Fibroblast of lung (primary cell): ENCODE results near the gene GNAT3. TPM values are rescaled to one million over a fixed set of nuclear protein-coding genes. Genes with fewer than 3 reads are reported as not detected.

Experiments
- DNase-seq, 2 donors: peaks; one replicate each; pipeline versions ENCODE4 v3.0.0 to v3.0.0-alpha.2; 2010; ENCODE audit warnings: low read depth in 2 of 2
- H2AFZ ChIP-seq: 2 replicates; pipeline ENCODE4 v1.5.1; 2012; ENCODE audit warnings: low read length, control low read depth, inconsistent platforms
- H3K27ac ChIP-seq: 2 replicates; pipeline ENCODE4 v1.5.1; 2011; ENCODE audit warnings: low read length, control low read depth; ENCODE audit not compliant: insufficient read depth
- H3K27me3 ChIP-seq: 2 replicates; pipeline ENCODE4 v1.5.1; 2011; ENCODE audit warnings: mild to moderate bottlenecking, low read length; ENCODE audit not compliant: control insufficient read depth, insufficient read depth
- H3K36me3 ChIP-seq: 2 replicates; pipeline ENCODE4 v1.5.1; 2011; ENCODE audit warnings: low read length; ENCODE audit not compliant: control insufficient read depth, insufficient read depth
- H3K4me1 ChIP-seq: 2 replicates; pipeline ENCODE4 v1.5.1; 2011; ENCODE audit warnings: low read length; ENCODE audit not compliant: control insufficient read depth, insufficient read depth; ENCODE audit errors: extremely low read depth
- H3K4me2 ChIP-seq: 2 replicates; pipeline ENCODE4 v1.5.1; 2011; ENCODE audit warnings: low read length, control low read depth; ENCODE audit not compliant: insufficient read depth; ENCODE audit errors: extremely low read depth
- H3K4me3 ChIP-seq, 4 experiments: fragments of 200-600 bp in 1 of 4; sonication (generic) in 1 of 4; replicated peaks in 1 of 4; 2 replicates each; pipeline ENCODE4 v1.5.1; 2011 to 2016; ENCODE audit warnings: low read length in 4 of 4, low read depth in 3 of 4, mild to moderate bottlenecking in 3 of 4, control low read depth in 2 of 4, inconsistent platforms in 1 of 4, mixed read lengths in 1 of 4; ENCODE audit not compliant: insufficient read depth in 1 of 4; ENCODE audit errors: control extremely low read depth in 1 of 4
- H3K79me2 ChIP-seq: 2 replicates; pipeline ENCODE4 v1.5.1; 2012; ENCODE audit warnings: mild to moderate bottlenecking, low read length, inconsistent platforms; ENCODE audit not compliant: control insufficient read depth, insufficient read depth
- H3K9ac ChIP-seq: 2 replicates; pipeline ENCODE4 v1.5.1; 2011; ENCODE audit warnings: mild to moderate bottlenecking, low read length, control low read depth; ENCODE audit not compliant: insufficient read depth
- H3K9me3 ChIP-seq: 2 replicates; pipeline ENCODE4 v1.5.1; 2012; ENCODE audit warnings: low read depth, low read length; ENCODE audit not compliant: control insufficient read depth, insufficient read depth
- H4K20me1 ChIP-seq: 2 replicates; pipeline ENCODE4 v1.5.1; 2011; ENCODE audit warnings: low read length; ENCODE audit not compliant: control insufficient read depth, insufficient read depth; ENCODE audit errors: extremely low read depth
- CTCF ChIP-seq, 2 donors: IDR thresholded peaks in 1 of 2; conservative IDR thresholded peaks in 1 of 2; 1 replicate in 1 of 2; 2 replicates in 1 of 2; pipeline ENCODE4 v1.5.1; 2011 to 2012; ENCODE audit warnings: low read length in 2 of 2, control low read depth in 1 of 2, inconsistent platforms in 1 of 2, low read depth in 1 of 2, mild to moderate bottlenecking in 1 of 2
- EZH2 ChIP-seq: IDR thresholded peaks from 2 replicates; pipeline ENCODE4 v1.5.1; 2012; ENCODE audit warnings: low read length, control low read depth, mild to moderate bottlenecking; ENCODE audit errors: missing control alignments
- polyA plus RNA-seq, 2 donors: library from polyadenylated mRNA; depleted of rRNA in 1 of 2; stranded (reverse) in 1 of 2; unstranded in 1 of 2; fragments of >200 nt; gene quantifications; 2 replicates each; pipeline ENCODE4 v1.2.1, GENCODE V29; 2011 to 2012; ENCODE audit warnings: missing spikeins in 1 of 2
- total RNA-seq: library from RNA; depleted of rRNA; stranded (reverse); fragments of >200 nt; gene quantifications from 2 replicates; pipeline ENCODE4 v1.2.1, GENCODE V29; 2014

Gene GNAT3
- total and polyA plus RNA-seq, 2 donors (not counting 1 experiment from before 2014, with no cell fraction given): not detected

GRCh38 chr7:80521809-80522208 lies 9.9 kb upstream of the GNAT3 start:
- Histone ChIP-seq H3K9ac (no peak overlapping the region), H3K27ac (no peak overlapping the region), H3K4me3 (no peak overlapping the region), H3K36me3 (no peaks in the 10 kb centered on the region), H3K27me3 (no peaks in the 10 kb centered on the region), H3K9me3 (no peaks in the 10 kb centered on the region), H3K4me1 (no peaks in the 10 kb centered on the region), H4K20me1 (no peaks in the 10 kb centered on the region), H3K79me2 (no peaks in the 10 kb centered on the region), H2AFZ (no peak overlapping the region), H3K4me2 (no peak overlapping the region)
- TF ChIP-seq CTCF (conservative IDR thresholded peaks at IDR 0.05 in 1 of 2, IDR thresholded peaks at IDR 0.05 in 1 of 2; ENCODE audit: low read depth in 1 of 2, low read length in 2 of 2) (no peak), EZH2 (no peak)
- DNase-seq: no peak

GRCh38 chr7:80520199-80520598 lies 8.3 kb upstream of the GNAT3 start:
- Histone ChIP-seq H3K4me2 (no peak overlapping the region), H3K9me3 (no peaks in the 10 kb centered on the region), H3K9ac (no peak overlapping the region), H2AFZ (no peak overlapping the region), H3K4me3 (no peak overlapping the region), H3K79me2 (no peaks in the 10 kb centered on the region), H3K4me1 (no peaks in the 10 kb centered on the region), H3K27ac (no peak overlapping the region), H3K36me3 (no peaks in the 10 kb centered on the region), H3K27me3 (no peaks in the 10 kb centered on the region), H4K20me1 (no peaks in the 10 kb centered on the region)
- TF ChIP-seq EZH2 (no peak), CTCF (conservative IDR thresholded peaks at IDR 0.05 in 1 of 2, IDR thresholded peaks at IDR 0.05 in 1 of 2; ENCODE audit: low read depth in 1 of 2, low read length in 2 of 2) (no peak)
- no peak for DNase-seq

- Histone ChIP-seq H3K27ac (no peak overlapping the region), H3K4me2 (no peak overlapping the region), H4K20me1 (no peaks in the 10 kb centered on the region), H3K9me3 (no peaks in the 10 kb centered on the region), H3K79me2 (no peaks in the 10 kb centered on the region), H3K9ac (no peak overlapping the region), H3K4me1 (no peaks in the 10 kb centered on the region), H3K27me3 (no peaks in the 10 kb centered on the region), H3K36me3 (no peaks in the 10 kb centered on the region), H3K4me3 (no peak overlapping the region), H2AFZ (no peak overlapping the region)
- TF ChIP-seq EZH2: no peak
- no peak for TF ChIP-seq CTCF (conservative IDR thresholded peaks at IDR 0.05 in 1 of 2, IDR thresholded peaks at IDR 0.05 in 1 of 2; ENCODE audit: low read depth in 1 of 2, low read length in 2 of 2)
- DNase-seq: no peak
Observed at GRCh38 chr7:80517282-80517747, 5.5 kb upstream of the GNAT3 start.
